Kidney (tissue), 14 donors: Measurements from ENCODE around the gene ZSCAN12. TPM values are rescaled to one million over a fixed set of nuclear protein-coding genes. Genes with fewer than 3 reads are reported as not detected.
A peak's percentile ranks its signal among the peaks of the same experiment; 100 is the strongest.

ENCODE experiments used
- DNase-seq, 5 donors: peaks; one replicate each; pipeline ENCODE4 v3.0.0-alpha.2; 2013 to 2020
- FAIRE-seq: peaks from 2 replicates; lab custom pipeline; 2012; peaks lifted over from hg19 to GRCh38; lab: Jason Lieb, UNC
- H3K27ac ChIP-seq, 2 donors: one replicate each; pipeline ENCODE4 v1.7.0; 2013; ENCODE audit warnings: low read depth in 2 of 2, low read length in 2 of 2, inconsistent platforms in 1 of 2
- H3K27me3 ChIP-seq: one replicate; pipeline ENCODE4 v1.7.1; 2013; ENCODE audit warnings: low read length, inconsistent platforms; ENCODE audit not compliant: control insufficient read depth, insufficient read depth
- H3K36me3 ChIP-seq, 3 donors: one replicate each; pipeline versions ENCODE4 v1.7.0 to v1.7.1; 2013; ENCODE audit warnings: low read length in 3 of 3, control low read depth in 1 of 3, inconsistent platforms in 1 of 3; ENCODE audit not compliant: insufficient read depth in 3 of 3, control insufficient read depth in 2 of 3
- H3K4me1 ChIP-seq, 3 donors: one replicate each; pipeline versions ENCODE4 v1.7.0 to v1.7.1; 2013; ENCODE audit warnings: low read length in 3 of 3, inconsistent platforms in 1 of 3, low read depth in 1 of 3; ENCODE audit not compliant: control insufficient read depth in 2 of 3, insufficient read depth in 2 of 3
- H3K4me3 ChIP-seq, 3 donors: one replicate each; pipeline versions ENCODE4 v1.7.0 to v1.8.1; 2013; ENCODE audit warnings: low read length in 3 of 3, control low read depth in 1 of 3, inconsistent platforms in 1 of 3
- H3K9ac ChIP-seq, 3 donors: one replicate each; pipeline versions ENCODE4 v1.7.0 to v1.7.1; 2013; ENCODE audit warnings: low read length in 3 of 3, control low read depth in 1 of 3, inconsistent platforms in 1 of 3
- H3K9me3 ChIP-seq, 3 donors: one replicate each; pipeline versions ENCODE4 v1.7.0 to v1.7.1; 2013; ENCODE audit warnings: low read length in 3 of 3, control low read depth in 1 of 3, inconsistent platforms in 1 of 3; ENCODE audit not compliant: control insufficient read depth in 2 of 3, insufficient read depth in 1 of 3
- intact Hi-C: fragments of 100-400 bp; cut with DNase I; formaldehyde crosslinking; loops from one replicate; pipeline ENCODE4 v1.11.1; 2022
- polyA plus RNA-seq: library from polyadenylated mRNA; stranded (reverse); fragments of 350-450 nt; fragmentation: Illumina TruSeq; extraction: RNeasy Lipid Tissue Mini Kit (QIAGEN cat#74804); gene quantifications from one replicate; pipeline ENCODE4 v1.2.3, GENCODE V29; 2014; ENCODE audit warnings: low read depth, low replicate concordance; ENCODE audit not compliant: insufficient read depth
- total RNA-seq: library from RNA; stranded (reverse); fragmentation: NEBNext Ultra II Directional; extraction: Animal tissue kit (Norgen Biotek cat#: 25700); gene quantifications from one replicate; pipeline ENCODE4 v1.2.1, GENCODE V29; 2021
- TF ChIP-seq, protein P1 (sequence below): IDR thresholded peaks from 3 replicates; pipeline ENCODE4 v1.5.1; 2012; ENCODE audit warnings: mild to moderate bottlenecking, moderate library complexity, borderline replicate concordance; ENCODE audit not compliant: insufficient read depth; ENCODE audit errors: extremely low read depth
- donor health status: control.
- donor health status: control.
- donor health status: control.
- donor health status: control.
- donor health status: control.
- donor health status: DM: yes; HTN: yes; CAD: no.
- donor health status: Normal renal cell carcinoma (clear cell type).

Gene ZSCAN12
- total and polyA plus RNA-seq, 2 donors from 2014 or later, result 1.3 to 7.9 TPM

DNA sequence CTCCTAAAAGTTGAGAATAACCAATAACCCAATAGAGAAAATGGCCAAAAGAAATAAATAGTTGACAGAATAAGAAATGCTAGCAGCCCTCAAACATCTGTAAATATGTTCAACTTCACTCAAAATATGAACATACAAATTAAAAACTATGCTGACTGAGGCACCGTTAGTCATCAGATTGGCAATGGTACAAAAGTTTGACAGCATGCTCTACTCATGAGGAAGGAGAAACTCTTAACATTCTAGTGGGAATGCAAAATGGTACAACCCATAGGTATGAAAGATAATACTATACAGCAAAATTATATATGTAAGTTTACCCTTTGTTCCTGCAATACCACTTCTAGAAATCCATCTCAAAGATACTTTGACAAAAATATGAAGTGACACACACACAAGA lies 1.6 kb upstream of the ZSCAN12 start:
- no peak overlapping the region for H3K4me3 ChIP-seq
- FAIRE-seq (no peak), DNase-seq (no peak)
- no peaks in the 10 kb centered on the region for H3K36me3 ChIP-seq
- peaks cover 0 to 3% (median 0%) of the 10 kb centered on the region in 3 donors for H3K4me1 ChIP-seq
- no peak overlapping the region for H3K9ac ChIP-seq
- no peak overlapping the region for H3K27ac ChIP-seq
- no peaks in the 10 kb centered on the region for H3K9me3 ChIP-seq
- intact Hi-C loops, result no loop called here
- TF ChIP-seq, protein P1, sequence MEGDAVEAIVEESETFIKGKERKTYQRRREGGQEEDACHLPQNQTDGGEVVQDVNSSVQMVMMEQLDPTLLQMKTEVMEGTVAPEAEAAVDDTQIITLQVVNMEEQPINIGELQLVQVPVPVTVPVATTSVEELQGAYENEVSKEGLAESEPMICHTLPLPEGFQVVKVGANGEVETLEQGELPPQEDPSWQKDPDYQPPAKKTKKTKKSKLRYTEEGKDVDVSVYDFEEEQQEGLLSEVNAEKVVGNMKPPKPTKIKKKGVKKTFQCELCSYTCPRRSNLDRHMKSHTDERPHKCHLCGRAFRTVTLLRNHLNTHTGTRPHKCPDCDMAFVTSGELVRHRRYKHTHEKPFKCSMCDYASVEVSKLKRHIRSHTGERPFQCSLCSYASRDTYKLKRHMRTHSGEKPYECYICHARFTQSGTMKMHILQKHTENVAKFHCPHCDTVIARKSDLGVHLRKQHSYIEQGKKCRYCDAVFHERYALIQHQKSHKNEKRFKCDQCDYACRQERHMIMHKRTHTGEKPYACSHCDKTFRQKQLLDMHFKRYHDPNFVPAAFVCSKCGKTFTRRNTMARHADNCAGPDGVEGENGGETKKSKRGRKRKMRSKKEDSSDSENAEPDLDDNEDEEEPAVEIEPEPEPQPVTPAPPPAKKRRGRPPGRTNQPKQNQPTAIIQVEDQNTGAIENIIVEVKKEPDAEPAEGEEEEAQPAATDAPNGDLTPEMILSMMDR, result no peak
- H3K27me3 ChIP-seq, result no peaks in the 10 kb centered on the region

DNA sequence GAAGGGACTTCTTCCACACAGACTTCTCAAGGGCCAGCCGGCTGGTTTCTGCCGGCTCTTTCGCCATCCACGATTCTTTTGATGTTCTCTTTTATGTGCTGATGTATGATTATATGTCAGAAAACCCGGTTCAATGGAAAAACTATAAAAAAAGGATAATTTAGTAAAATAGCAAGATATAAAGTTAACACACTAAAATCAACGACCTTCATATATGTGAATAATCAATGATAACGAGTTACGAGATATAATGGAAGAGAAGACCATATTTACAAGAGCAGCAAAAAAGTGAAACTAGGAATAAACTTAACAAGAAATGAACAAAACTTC lies 540 bp upstream of the ZSCAN12 start:
- no peak for DNase-seq
- TF ChIP-seq, protein P1, result no peak
- intact Hi-C loops, result no loop called here
- no peaks in the 10 kb centered on the region for H3K9me3 ChIP-seq
- H3K36me3 ChIP-seq, result no peaks in the 10 kb centered on the region
- H3K4me3 ChIP-seq, result peak overlapping the region; percentile 83 to 98 (median 96)
- H3K27me3 ChIP-seq, result no peaks in the 10 kb centered on the region
- no peak overlapping the region for H3K27ac ChIP-seq
- H3K4me1 ChIP-seq, result peaks cover 0 to 3% (median 0%) of the 10 kb centered on the region in 3 donors
- H3K9ac ChIP-seq, result peak overlapping the region in 1 of 3 donors; percentile 86
- no peak for FAIRE-seq

DNA sequence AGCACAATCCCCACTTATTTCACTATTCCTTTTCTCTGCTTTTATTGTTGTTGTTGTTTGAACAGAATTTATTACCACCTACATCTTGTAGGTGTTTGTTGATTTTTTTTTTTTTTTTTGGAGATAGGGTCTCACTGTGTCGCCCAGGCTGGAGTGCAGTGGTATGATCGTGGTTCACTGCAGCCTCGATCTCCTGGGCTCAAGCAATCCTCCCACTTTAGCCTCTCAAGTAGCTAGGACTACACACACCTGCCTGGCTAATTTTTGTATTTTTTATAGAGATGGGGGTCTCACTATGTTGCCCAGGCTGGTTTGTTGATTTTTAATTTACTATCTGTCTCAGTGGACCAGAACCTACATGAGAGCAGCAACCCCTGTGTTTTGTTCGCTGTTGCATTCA lies 3.6 kb downstream of the ZSCAN12 start:
- H3K9ac ChIP-seq, result no peak overlapping the region
- TF ChIP-seq, protein P1, result no peak
- FAIRE-seq, result no peak
- intact Hi-C loops, result no loop called here
- H3K36me3 ChIP-seq, result peaks cover under 1 to 8% (median 5%) of the 10 kb centered on the region in 3 donors
- DNase-seq, result no peak
- no peaks in the 10 kb centered on the region for H3K27me3 ChIP-seq
- no peaks in the 10 kb centered on the region for H3K9me3 ChIP-seq
- no peak overlapping the region for H3K4me3 ChIP-seq
- no peak overlapping the region for H3K27ac ChIP-seq
- H3K4me1 ChIP-seq, result peaks cover 0 to 3% (median 0%) of the 10 kb centered on the region in 3 donors
